Esophagus mucosa (tissue), 1 donor: Measurements from ENCODE around the gene C1QTNF6. TPM values are rescaled to one million over a fixed set of nuclear protein-coding genes. Genes with fewer than 3 reads are reported as not detected.

Experiments
- ATAC-seq: fragments of 200-7000 bp; cut with Tn5 transposase; one replicate; pipeline ENCODE4 v1.9.1; 2020
- total RNA-seq: library from RNA; stranded (reverse); gene quantifications from one replicate; pipeline ENCODE4 v1.2.4, GENCODE V29; 2023
- donor health status: DM: yes; HTN: yes; CAD: no.

The C1QTNF6 gene
- total RNA-seq, 1 donor from 2014 or later = 2.0 TPM

DNA sequence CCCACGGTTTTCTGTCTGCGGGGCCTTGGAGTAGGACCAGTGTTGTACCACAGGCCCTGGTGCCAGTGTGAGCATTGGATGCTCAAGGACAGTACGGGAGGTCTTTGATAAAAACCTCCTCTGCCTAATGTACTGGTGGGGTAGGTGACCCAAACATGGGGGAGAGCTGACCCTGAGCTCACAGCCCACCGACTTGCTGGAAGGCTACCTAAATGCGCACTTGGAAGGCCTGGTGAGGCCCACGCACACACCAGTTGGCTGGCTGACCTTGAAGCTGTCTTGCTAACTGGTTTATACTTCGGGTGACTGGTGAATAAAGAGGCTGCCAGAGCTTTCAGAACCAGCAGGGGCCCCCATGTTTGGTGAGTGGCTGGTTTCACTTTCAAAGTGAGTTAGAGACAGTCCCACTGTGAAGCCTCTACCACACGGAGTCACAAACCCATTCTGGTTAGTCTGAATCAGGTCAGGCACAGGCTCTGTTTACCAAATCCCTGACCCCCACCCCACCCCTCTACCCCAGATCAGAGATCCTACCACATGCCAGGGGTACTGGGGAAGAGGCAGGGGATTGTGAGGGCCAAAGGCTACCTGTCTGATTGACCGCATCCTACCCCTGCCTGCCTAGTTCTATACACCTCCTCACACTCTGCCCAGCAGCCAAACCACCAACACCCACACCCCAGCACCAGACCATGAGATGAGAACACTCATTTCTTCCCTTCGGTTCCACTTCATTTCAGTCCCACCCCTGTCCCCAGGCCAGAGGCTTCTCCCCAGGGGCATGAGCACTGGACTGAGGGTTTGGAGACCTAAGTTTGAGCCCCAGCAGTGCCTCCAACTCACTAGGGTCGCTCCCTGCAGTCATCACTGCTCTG, 25.6 kb downstream of the C1QTNF6 start:
- peak; percentile 9 for ATAC-seq

DNA sequence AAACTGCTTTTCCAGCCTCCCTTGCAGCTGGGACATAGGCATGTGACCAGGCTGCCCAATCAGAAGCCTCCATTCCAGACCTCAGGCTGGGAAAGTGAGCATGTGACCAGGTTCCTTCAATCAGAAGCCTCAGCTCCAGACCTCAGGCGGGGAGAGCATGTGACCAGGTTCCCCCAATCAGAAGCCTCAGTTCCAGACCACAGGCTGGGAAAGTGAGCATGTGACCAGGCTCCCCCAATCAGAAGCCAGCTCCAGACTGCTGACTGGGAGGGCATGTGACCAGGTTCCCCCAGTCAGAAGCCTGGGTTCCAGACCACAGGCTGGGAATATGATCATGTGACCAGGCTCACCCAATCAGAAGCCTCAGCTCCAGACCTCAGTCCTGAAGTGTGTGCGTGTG, 26.6 kb downstream of the C1QTNF6 start:
- no peak for ATAC-seq

- ATAC-seq = no peak
These were observed 28.0 kb downstream of the C1QTNF6 start for GRCh38 chr22:37160027-37160426.

GRCh38 chr22:37158963-37159290, 29.1 kb downstream of the C1QTNF6 start:
- ATAC-seq = no peak

DNA sequence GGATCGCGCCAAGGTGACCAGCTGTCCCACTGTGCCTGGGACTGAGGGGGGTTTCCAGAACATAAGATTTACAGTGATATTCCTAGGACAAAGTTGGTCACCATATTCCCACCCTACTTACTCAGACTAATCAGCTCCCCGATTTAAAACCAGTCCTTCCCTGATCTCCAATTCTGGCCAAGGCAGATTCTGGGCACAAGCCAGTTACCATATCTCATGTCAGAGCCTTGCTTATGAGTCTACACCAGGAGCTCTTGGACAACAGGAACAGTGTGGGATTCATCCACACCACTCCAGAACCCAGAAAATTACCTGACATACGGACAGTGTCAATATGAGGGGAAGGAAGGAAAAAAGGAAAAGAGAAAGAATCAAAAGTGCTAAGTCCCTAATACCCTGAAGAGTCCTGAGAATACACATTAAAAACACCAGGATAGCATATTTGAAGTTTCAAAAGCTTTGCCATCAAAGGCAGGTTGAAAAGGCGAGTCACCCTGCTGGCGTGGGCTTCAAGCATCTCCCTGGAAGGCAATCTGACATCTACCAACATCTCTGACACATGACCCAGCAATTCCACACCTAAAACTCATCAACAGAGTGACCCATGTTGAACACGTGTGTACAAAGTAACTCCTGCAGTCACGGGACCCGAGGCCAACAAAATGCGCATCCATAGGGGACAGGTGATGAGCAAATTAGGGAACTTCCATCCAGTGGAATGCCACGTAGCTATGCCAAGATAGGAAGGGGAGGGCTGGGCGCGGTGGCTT, 30.3 kb downstream of the C1QTNF6 start:
- no peak for ATAC-seq

GRCh38 chr22:37156686-37157435, 31.2 kb downstream of the C1QTNF6 start:
- no peak for ATAC-seq

DNA sequence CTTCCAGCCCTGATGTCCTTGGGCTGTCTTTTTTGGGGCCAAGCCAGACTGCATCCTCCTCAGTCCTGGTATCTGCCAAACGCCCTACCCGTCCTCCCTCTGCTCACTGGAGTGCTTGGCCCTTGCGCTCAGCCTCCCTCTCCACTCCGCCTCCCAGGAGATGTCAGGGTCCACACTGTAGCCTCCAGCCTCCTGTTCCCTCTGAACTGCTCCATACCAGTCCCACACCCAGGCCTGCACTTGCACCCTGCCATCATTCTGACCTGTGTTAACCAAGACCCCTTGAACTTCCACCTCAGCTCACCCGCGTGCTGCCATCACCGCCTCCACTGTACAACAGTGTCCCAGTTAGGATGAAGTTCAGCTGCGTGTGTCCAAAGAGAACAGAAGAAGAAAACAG, 32.1 kb downstream of the C1QTNF6 start:
- peak; percentile 6 for ATAC-seq

DNA sequence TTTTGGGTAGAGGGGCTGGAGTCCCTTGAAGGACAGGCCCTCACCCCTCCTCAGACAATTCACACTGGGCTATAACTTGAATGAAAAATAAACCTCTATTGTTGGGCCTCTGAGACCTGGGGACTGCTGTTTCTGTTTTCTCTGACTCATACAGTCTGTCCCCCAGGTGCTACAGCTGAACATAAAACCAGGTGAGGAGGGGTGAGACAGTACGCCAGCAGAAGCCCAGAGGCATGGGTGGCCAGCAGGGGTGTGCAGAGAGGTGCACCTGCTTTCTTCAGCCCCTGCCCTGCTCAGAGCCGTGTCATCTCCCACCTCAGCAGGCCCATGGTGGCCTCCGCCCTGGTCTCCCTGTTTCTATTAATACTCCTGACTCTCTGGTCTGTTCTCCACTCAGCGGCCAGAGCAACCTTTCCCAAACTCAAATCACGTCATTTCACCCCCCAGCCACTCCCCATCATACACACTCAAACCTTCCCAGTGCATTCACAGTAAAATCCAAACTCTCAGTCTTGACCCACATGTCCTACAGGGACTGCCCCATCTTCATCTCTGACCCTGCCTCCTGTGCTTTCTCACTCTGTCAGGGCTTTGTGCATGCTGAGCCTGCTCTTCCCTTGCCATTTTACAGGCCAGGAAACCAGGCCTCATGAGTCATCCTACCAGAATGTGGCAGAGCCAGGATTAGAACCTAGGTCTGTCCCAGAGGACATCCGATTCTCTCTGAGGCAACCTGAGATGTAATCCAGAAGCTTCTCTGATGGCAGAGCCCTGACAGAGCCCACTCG, 32.9 kb downstream of the C1QTNF6 start:
- peak; percentile 55 for ATAC-seq

GRCh38 chr22:37153901-37154300, 34.1 kb downstream of the C1QTNF6 start:
- ATAC-seq = no peak

GRCh38 chr22:37151401-37151800, 36.6 kb downstream of the C1QTNF6 start:
- no peak for ATAC-seq

GRCh38 chr22:37150701-37151100, 37.3 kb downstream of the C1QTNF6 start:
- ATAC-seq = no peak

DNA sequence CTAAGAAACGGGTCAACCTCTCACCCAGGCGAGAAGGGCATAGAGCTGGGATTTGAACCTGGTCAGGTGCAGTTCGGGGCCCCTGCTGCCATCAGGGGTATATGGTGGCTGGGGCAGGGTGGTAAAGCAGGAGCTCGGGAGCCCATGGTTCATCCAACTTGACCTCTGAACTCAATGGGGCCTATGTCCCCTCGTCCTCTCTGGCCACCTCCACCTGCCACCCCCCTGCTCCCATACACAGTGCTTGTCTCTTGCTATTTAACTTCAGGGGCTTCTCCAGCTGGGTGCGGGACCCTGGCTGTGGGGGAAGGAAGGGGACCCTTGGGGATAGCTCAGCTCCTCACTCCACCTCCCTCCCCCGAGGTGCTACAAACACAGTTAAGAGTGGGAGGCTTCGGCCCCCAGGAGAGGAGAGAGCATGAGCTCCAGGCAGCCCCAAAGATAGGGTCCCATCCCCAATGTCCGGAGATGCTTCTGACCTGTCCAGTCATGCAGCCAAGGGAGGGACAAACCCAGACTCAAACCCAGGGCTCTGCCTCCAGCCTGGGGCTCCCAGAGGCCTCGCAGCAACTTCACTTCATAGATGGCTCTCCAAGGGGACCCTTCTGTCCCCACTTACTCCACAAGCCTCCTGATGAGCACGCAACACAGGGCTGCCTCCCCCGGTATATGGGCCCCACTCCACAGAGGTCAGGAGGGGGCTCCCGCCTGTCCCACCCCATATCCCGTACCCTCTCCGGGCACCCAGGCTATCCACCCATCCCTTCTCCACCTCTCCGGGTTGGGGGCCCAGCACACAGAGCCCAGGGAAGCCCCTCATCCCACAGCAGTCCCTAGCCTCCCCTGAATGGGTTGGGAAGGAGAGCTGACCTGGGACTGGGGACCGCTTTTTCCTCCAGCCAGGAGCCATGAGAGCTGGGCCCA, 39.0 kb downstream of the C1QTNF6 start:
- peak; percentile 3 for ATAC-seq

GRCh38 chr22:37148031-37148651, 39.9 kb downstream of the C1QTNF6 start:
- ATAC-seq = no peak

DNA sequence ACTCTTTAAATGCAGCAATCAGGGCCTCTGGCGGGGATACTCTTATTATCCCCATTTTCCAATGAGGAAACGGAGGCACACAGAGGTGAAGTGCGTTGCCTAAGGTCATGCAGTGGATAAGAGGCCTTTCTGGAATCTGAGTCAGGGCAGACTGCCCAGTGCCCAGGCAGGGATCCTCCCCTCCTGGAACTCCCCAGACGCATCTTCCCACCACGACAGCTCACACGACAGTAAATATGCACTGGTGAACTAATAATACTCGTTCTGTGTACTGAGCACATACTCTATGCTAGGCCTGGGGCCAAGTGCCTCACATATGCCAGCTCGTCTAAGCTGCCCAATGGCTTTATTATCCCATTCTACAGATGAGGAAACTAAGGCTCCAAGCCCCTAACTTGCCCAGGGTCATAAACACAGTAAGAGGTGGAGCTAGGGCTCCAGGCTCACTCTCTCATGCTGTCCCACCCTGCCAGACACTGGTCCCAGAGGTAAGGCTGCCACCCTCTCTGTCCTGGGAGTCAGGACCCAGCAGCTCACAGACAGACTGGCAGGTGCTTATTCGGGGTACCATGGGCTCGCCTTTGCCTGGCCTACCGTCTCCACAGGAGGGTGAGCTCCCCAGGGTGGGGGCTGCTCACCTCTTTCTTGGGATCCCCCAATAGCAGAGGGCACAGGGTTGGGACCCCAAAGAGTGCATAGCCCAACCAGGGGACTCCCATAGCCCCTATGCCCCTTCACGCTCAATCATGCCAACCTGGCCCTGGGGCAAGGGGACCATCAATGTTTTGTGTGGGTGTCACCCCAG, 40.7 kb downstream of the C1QTNF6 start:
- no peak for ATAC-seq

GRCh38 chr22:37146507-37147180, 41.4 kb downstream of the C1QTNF6 start:
- ATAC-seq = no peak

DNA sequence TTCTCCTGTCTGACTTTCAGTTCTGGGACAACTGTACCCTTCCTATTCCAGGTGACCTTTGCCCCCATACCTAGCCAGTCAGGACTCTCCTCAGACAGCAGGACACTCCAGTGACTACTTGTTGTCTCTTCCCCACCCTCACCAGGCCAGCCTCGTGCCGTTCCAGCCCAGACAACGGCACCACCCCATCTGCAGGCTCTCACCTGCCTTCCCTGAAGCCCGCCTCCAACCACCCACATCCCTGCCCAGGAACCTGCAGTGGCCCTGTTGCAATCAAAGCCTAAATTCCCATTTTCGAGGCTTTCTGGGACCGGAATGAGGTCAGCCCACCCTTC, 42.0 kb downstream of the C1QTNF6 start:
- ATAC-seq = peak; percentile 75

- ATAC-seq = no peak
These were observed 42.6 kb downstream of the C1QTNF6 start for GRCh38 chr22:37145180-37146050.

- no peak for ATAC-seq
These were observed 43.9 kb downstream of the C1QTNF6 start for GRCh38 chr22:37144180-37144554.
